MCF 10A (cell line): ENCODE data around the gene IQCN. TPM values are rescaled to one million over a fixed set of nuclear protein-coding genes. Genes with fewer than 3 reads are reported as not detected.
A peak's percentile ranks its signal among the peaks of the same experiment; 100 is the strongest.

Experiments used
- BruUV-seq: library from RNA; stranded (reverse); fragments of 400-500 nt; replicated peaks from 2 replicates; lab custom pipeline; 2021; lab: Mats Ljungman, UMichigan
- CTCF ChIA-PET: fragments of 300-600 bp; sonication (Branson Sonifier 250); formaldehyde crosslinking; extraction: SDS; loops from one replicate; lab custom pipeline; 2021; ENCODE audit warnings: antibody characterized with exemption, inconsistent platforms; lab: Yijun Ruan, JAX
- POLR2A ChIA-PET: fragments of 300-600, 350-650 bp; sonication (Branson Sonifier 250); formaldehyde crosslinking; extraction: SDS; loops from one replicate; lab custom pipeline; 2020; ENCODE audit warnings: antibody characterized with exemption, inconsistent platforms; lab: Yijun Ruan, JAX
- DNase-seq: peaks from one replicate; pipeline ENCODE4 v3.0.0-alpha.2; 2018; ENCODE audit not compliant: unreplicated experiment
- H3K27ac Mint-ChIP-seq: one replicate; pipeline ENCODE4 v1.8.0; 2022; ENCODE audit warnings: mild to moderate bottlenecking, low read depth, mixed read lengths; ENCODE audit not compliant: unreplicated experiment
- H3K27me3 Mint-ChIP-seq: one replicate; pipeline ENCODE4 v1.8.0; 2022; ENCODE audit warnings: mixed read lengths; ENCODE audit not compliant: insufficient read depth, unreplicated experiment
- H3K36me3 Mint-ChIP-seq: one replicate; pipeline ENCODE4 v1.8.0; 2022; ENCODE audit warnings: mild to moderate bottlenecking, moderate library complexity, mixed read lengths; ENCODE audit not compliant: insufficient read depth, unreplicated experiment
- H3K4me1 Mint-ChIP-seq: one replicate; pipeline ENCODE4 v1.8.0; 2022; ENCODE audit warnings: mixed read lengths; ENCODE audit not compliant: insufficient read depth, unreplicated experiment
- H3K4me3 Mint-ChIP-seq: one replicate; pipeline ENCODE4 v1.8.0; 2022; ENCODE audit warnings: mild to moderate bottlenecking, moderate library complexity, mixed read lengths; ENCODE audit not compliant: unreplicated experiment
- H3K9me3 Mint-ChIP-seq: one replicate; pipeline ENCODE4 v1.8.0; 2022; ENCODE audit warnings: mixed read lengths; ENCODE audit not compliant: unreplicated experiment
- CTCF ChIP-seq: fragments of 200-600 bp; IDR thresholded peaks from one replicate; pipeline ENCODE4 v1.8.0; 2022; ENCODE audit warnings: antibody characterized with exemption, mild to moderate bottlenecking; ENCODE audit not compliant: unreplicated experiment
- intact Hi-C: fragments of 100-400 bp; cut with micrococcal nuclease; formaldehyde crosslinking; loops from 2 replicates; pipeline ENCODE4 v1.14.1; 2022
- total RNA-seq: library from RNA; stranded (reverse); gene quantifications from 2 replicates; pipeline ENCODE4 v1.2.3, GENCODE V29; 2022

IQCN gene
- total RNA-seq, 1 experiment from 2014 or later, result 0.26 TPM

DNA sequence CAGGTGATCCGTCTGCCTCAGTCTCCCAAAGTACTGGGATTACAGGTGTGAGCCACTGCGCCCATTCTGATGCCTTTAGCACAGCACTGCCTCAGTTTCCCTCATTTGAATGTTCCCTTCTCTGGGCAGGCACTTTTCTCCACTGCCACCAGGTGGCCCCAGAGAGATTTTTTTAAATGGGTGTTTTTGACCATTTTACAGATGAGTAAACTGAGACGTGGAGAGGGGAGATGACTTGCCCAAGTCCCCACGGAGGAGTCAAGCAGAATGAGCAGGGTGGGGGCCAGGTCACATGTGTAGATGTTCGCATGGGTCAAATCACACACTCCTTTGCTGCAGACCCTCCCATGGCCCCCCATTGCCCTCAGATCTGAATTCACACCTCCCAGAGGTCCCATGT, 44.8 kb downstream of the IQCN start:
- CTCF ChIA-PET, result interaction anchor here (0.6 to 0.7 kb wide), 2 partner anchors 24 to 1142 kb away, joined by 3 read pairs; no protein-coding TSS in a partner anchor
- Mint-ChIP-seq H3K4me3 (no peak overlapping the region), H3K27ac (no peak overlapping the region), H3K36me3 (no peaks in the 10 kb centered on the region), H3K27me3 (peaks cover 18% of the 10 kb centered on the region), H3K4me1 (peaks cover 4% of the 10 kb centered on the region), H3K9me3 (no peaks in the 10 kb centered on the region)
- BruUV-seq, result no TSS peak
- intact Hi-C loops, result no loop called here
- DNase-seq, result no peak
- POLR2A ChIA-PET, result no interaction called here
- TF ChIP-seq CTCF, result peak; percentile 49

- DNase-seq, result no peak
- H3K4me3 Mint-ChIP-seq, result no peak overlapping the region
- ChIA-PET POLR2A (interaction anchor here (0.7 kb wide), 1 partner anchor 11 kb away, joined by 3 read pairs; no protein-coding TSS in a partner anchor), CTCF (no interaction called here)
- H3K9me3 Mint-ChIP-seq, result no peaks in the 10 kb centered on the region
- no TSS peak for BruUV-seq
- no peak overlapping the region for H3K27ac Mint-ChIP-seq
- TF ChIP-seq CTCF, result no peak
- peaks cover 5% of the 10 kb centered on the region for H3K4me1 Mint-ChIP-seq
- H3K27me3 Mint-ChIP-seq, result peaks cover 18% of the 10 kb centered on the region
- H3K36me3 Mint-ChIP-seq, result no peaks in the 10 kb centered on the region
- intact Hi-C loops, result no loop called here
These were observed 46.4 kb downstream of the IQCN start for GRCh38 chr19:18227781-18228271.

DNA sequence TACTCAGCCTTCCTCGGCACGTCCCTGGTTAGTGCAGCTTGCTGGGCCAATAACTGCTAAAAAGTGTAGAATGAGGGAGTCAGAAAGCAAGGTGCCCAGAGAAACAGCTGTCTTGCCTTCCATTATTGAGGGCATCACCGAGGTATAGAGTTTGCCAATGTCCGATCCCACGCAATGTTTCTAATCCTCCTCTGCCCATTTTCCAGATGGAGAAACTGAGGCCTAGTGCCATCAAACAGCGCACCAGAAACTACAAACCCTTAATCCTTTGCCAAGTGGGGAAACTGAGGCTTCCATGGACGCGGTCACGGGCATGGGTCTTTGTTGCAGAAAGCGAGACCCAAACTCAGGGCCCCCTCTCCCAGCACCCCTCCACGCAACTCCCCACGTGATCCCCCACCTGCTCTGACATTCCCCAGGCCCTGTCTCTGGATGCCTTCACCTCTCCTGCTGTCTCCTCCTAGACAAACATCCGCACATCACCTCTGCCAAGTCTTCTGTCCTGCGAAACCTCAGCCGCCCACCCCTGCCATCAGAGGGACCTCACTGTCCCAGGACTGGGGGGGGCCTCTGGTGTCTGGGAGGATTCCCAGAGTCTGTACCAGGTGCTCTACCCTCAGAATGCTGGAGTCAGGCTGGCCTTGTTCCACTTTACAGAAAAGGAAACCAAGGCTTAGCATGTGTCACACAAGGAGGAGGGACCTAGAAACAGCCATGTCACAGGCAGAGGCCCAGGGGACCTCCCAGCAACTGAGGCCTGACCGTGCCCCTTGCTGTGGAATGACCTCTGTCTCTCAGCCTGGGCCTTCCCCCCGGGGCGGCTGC, 47.1 kb downstream of the IQCN start:
- TF ChIP-seq CTCF, result no peak
- no peak for DNase-seq
- intact Hi-C loops, result no loop called here
- H3K4me1 Mint-ChIP-seq, result peaks cover 5% of the 10 kb centered on the region
- no peaks in the 10 kb centered on the region for H3K36me3 Mint-ChIP-seq
- peaks cover 18% of the 10 kb centered on the region for H3K27me3 Mint-ChIP-seq
- no peak overlapping the region for H3K27ac Mint-ChIP-seq
- POLR2A ChIA-PET, result no interaction called here
- H3K9me3 Mint-ChIP-seq, result no peaks in the 10 kb centered on the region
- CTCF ChIA-PET, result interaction anchor here (0.6 kb wide), 1 partner anchor 26 kb away, joined by 3 read pairs; no protein-coding TSS in a partner anchor
- H3K4me3 Mint-ChIP-seq, result no peak overlapping the region
- no TSS peak for BruUV-seq

DNA sequence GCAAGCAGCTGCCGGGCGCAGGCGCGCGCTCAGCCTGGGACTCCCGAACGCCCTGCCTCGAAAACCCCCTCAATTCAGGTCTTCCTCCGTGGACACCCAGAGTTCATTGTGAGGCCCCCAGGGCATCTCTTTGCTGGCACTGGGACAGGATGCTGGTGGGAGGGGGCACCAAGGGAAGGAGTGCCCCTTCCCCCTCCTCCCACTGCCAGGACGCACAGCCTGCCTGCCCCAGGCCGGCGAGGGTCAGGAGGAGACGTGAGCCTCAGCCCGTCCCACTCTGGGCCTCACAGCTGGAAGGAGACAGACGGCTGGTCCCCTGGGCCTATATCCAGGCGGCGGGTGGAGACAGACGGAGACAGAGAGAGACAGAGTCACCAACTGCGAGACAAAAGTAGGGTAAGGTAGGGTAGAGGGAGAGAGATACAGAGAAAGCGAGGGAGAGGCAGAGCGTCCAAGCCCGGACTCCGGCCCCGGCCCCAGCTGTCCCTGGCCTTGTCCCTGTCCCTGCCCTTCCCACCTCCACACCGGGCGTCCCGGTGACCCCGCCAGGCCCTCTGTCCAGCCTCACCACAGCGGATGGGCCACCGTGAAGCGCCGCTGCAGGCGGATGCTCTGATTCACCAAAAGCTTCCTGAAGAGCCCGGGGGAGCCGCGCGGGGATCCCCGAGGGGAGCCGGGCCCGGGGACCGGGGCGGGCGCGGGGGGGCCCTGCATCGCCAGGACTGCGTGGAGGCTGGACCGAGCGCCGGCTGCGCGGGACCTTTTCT, 48.4 kb downstream of the IQCN start, which contains the start of gene PDE4C:
PDE4C (minus strand) TSS at position 737 of the 767 bp plus-strand sequence; CDS start at position 714, 23 bp downstream.
- Mint-ChIP-seq H3K27me3 (peaks cover 15% of the 10 kb centered on the region), H3K4me3 (peak within 1 kb of the TSS; percentile 19), H3K4me1 (peaks cover 5% of the 10 kb centered on the region), H3K9me3 (no peaks in the 10 kb centered on the region), H3K27ac (no peak within 1 kb of the TSS), H3K36me3 (no peaks in the 10 kb centered on the region)
- DNase-seq, result no peak
- intact Hi-C loops, result no loop called here
- TF ChIP-seq CTCF, result no peak
- BruUV-seq, result no TSS peak
- POLR2A ChIA-PET, result interaction anchor here (0.5 to 0.6 kb wide), 2 partner anchors 18 to 54 kb away, joined by 3 to 4 read pairs; no protein-coding TSS in a partner anchor
- CTCF ChIA-PET, result no interaction called here
